ENCODE data around the gene ATP2C2. TPM values are rescaled to one million over a fixed set of nuclear protein-coding genes. Genes with fewer than 3 reads are reported as not detected.
A peak's percentile ranks its signal among the peaks of the same experiment; 100 is the strongest.

The ATP2C2 gene
- total and polyA plus RNA-seq, 2 donors (not counting 1 experiment from before 2014, with no cell fraction given), result not detected

DNA sequence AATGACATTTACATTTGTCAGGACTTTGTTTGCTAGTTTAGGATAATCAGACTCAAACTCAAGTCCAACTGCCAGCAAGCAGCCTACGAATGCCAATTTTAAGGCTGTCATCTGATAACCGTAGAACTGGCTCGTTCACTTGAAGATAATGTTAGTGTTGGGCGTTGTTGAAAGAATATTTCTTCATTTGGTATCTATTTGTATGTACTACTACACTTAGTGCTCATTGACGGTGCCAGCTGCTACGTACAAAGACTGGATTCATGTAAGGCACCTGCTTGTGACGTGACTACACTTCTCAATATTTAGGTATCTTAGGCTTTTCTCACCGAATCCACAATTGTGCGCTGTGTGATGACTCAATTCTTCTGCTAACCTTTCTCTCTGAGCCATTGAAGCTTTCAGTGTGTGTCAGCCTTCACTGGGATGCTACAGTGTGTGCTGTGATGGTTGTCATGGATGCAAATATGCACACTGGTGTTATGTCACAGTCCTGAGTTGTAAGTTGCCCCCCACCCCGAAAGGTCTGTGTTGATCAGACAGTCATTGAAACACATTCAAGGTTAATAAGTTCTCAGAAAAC is 5.7 kb downstream of the ATP2C2 start:
- Histone ChIP-seq H2AFZ (ENCODE audit: low read length) (no peak overlapping the region), H3K4me1 (ENCODE audit: control insufficient read depth, extremely low read depth, insufficient read depth, low read length) (no peaks in the 10 kb centered on the region), H3K4me3 (replicated peaks in 1 of 4; ENCODE audit: control extremely low read depth in 1 of 4, insufficient read depth in 1 of 4, low read depth in 3 of 4, low read length in 4 of 4) (no peak overlapping the region), H3K27ac (ENCODE audit: insufficient read depth, low read length) (no peak overlapping the region), H3K9me3 (ENCODE audit: control insufficient read depth, insufficient read depth, low read depth, low read length) (no peaks in the 10 kb centered on the region), H4K20me1 (ENCODE audit: control insufficient read depth, extremely low read depth, insufficient read depth, low read length) (no peaks in the 10 kb centered on the region), H3K79me2 (ENCODE audit: control insufficient read depth, insufficient read depth, low read length) (no peaks in the 10 kb centered on the region), H3K9ac (ENCODE audit: insufficient read depth, low read length) (no peak overlapping the region), H3K27me3 (ENCODE audit: control insufficient read depth, insufficient read depth, low read length) (peaks cover 17% of the 10 kb centered on the region), H3K4me2 (ENCODE audit: extremely low read depth, insufficient read depth, low read length) (no peak overlapping the region), H3K36me3 (ENCODE audit: control insufficient read depth, insufficient read depth, low read length) (no peaks in the 10 kb centered on the region)
- TF ChIP-seq, protein P1, sequence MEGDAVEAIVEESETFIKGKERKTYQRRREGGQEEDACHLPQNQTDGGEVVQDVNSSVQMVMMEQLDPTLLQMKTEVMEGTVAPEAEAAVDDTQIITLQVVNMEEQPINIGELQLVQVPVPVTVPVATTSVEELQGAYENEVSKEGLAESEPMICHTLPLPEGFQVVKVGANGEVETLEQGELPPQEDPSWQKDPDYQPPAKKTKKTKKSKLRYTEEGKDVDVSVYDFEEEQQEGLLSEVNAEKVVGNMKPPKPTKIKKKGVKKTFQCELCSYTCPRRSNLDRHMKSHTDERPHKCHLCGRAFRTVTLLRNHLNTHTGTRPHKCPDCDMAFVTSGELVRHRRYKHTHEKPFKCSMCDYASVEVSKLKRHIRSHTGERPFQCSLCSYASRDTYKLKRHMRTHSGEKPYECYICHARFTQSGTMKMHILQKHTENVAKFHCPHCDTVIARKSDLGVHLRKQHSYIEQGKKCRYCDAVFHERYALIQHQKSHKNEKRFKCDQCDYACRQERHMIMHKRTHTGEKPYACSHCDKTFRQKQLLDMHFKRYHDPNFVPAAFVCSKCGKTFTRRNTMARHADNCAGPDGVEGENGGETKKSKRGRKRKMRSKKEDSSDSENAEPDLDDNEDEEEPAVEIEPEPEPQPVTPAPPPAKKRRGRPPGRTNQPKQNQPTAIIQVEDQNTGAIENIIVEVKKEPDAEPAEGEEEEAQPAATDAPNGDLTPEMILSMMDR (conservative IDR thresholded peaks at IDR 0.05 in 1 of 2, IDR thresholded peaks at IDR 0.05 in 1 of 2; ENCODE audit: low read depth in 1 of 2, low read length in 2 of 2), result no peak
- TF ChIP-seq EZH2 (IDR thresholded peaks at IDR 0.05; ENCODE audit: low read length, missing control alignments), result no peak
- peak in 1 of 2 donors; percentile 29 for DNase-seq (ENCODE audit: low read depth in 2 of 2)

DNA sequence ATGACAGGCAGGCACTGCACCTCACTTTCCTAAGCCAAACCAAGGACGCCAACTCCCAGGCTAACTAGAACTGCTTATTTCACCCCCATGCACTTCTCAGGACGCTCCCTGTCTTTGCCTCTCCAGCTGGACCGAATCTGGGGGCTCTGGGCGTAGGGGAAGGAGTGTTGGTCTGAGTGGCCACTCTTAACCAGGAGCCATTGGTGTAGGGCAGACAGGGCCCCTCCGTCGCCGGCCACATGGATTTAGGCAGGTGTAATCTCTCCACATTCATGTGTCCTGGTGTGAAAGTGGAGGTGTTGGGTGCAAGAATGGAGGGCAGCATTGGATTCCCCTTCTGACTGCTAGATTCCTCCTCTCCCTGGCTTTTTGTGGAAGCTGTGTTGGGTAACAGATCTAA is 9.8 kb downstream of the ATP2C2 start:
- Histone ChIP-seq H3K27me3 (ENCODE audit: control insufficient read depth, insufficient read depth, low read length) (peaks cover 12% of the 10 kb centered on the region), H3K36me3 (ENCODE audit: control insufficient read depth, insufficient read depth, low read length) (no peaks in the 10 kb centered on the region), H3K9ac (ENCODE audit: insufficient read depth, low read length) (no peak overlapping the region), H3K4me2 (ENCODE audit: extremely low read depth, insufficient read depth, low read length) (no peak overlapping the region), H3K9me3 (ENCODE audit: control insufficient read depth, insufficient read depth, low read depth, low read length) (no peaks in the 10 kb centered on the region), H2AFZ (ENCODE audit: low read length) (no peak overlapping the region), H3K79me2 (ENCODE audit: control insufficient read depth, insufficient read depth, low read length) (no peaks in the 10 kb centered on the region), H4K20me1 (ENCODE audit: control insufficient read depth, extremely low read depth, insufficient read depth, low read length) (no peaks in the 10 kb centered on the region), H3K4me3 (replicated peaks in 1 of 4; ENCODE audit: control extremely low read depth in 1 of 4, insufficient read depth in 1 of 4, low read depth in 3 of 4, low read length in 4 of 4) (no peak overlapping the region), H3K4me1 (ENCODE audit: control insufficient read depth, extremely low read depth, insufficient read depth, low read length) (no peaks in the 10 kb centered on the region), H3K27ac (ENCODE audit: insufficient read depth, low read length) (no peak overlapping the region)
- no peak for DNase-seq (ENCODE audit: low read depth in 2 of 2)
- TF ChIP-seq, protein P1 (conservative IDR thresholded peaks at IDR 0.05 in 1 of 2, IDR thresholded peaks at IDR 0.05 in 1 of 2; ENCODE audit: low read depth in 1 of 2, low read length in 2 of 2), result no peak
- no peak for TF ChIP-seq EZH2 (IDR thresholded peaks at IDR 0.05; ENCODE audit: low read length, missing control alignments)

DNA sequence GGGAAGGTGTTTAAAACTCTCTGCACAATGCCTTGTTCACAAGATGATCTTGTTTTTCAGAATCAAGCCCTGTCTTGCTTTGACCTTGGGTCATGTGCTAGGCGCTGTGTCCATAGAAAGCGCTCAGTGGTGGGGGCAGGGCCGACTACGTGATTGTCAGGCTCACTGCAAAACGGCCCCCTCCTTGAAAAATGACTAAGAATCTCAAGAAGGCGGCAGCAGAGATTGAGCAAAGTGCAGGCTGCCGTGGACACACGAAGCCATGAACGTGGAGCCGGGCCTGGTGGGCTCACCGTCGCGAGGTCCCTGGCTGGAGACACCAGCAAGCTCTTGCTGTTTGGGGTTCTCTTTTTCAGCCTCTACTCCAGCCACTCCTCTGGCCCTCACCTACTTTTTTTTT is 10.2 kb downstream of the ATP2C2 start:
- H3K79me2 ChIP-seq (ENCODE audit: control insufficient read depth, insufficient read depth, low read length), result no peaks in the 10 kb centered on the region
- peaks cover 12% of the 10 kb centered on the region for H3K27me3 ChIP-seq (ENCODE audit: control insufficient read depth, insufficient read depth, low read length)
- no peaks in the 10 kb centered on the region for H3K4me1 ChIP-seq (ENCODE audit: control insufficient read depth, extremely low read depth, insufficient read depth, low read length)
- TF ChIP-seq EZH2 (IDR thresholded peaks at IDR 0.05; ENCODE audit: low read length, missing control alignments), result no peak
- TF ChIP-seq, protein P1 (conservative IDR thresholded peaks at IDR 0.05 in 1 of 2, IDR thresholded peaks at IDR 0.05 in 1 of 2; ENCODE audit: low read depth in 1 of 2, low read length in 2 of 2), result no peak
- no peak overlapping the region for H3K9ac ChIP-seq (ENCODE audit: insufficient read depth, low read length)
- no peak for DNase-seq (ENCODE audit: low read depth in 2 of 2)
- no peak overlapping the region for H3K4me2 ChIP-seq (ENCODE audit: extremely low read depth, insufficient read depth, low read length)
- no peak overlapping the region for H2AFZ ChIP-seq (ENCODE audit: low read length)
- H4K20me1 ChIP-seq (ENCODE audit: control insufficient read depth, extremely low read depth, insufficient read depth, low read length), result no peaks in the 10 kb centered on the region
- H3K9me3 ChIP-seq (ENCODE audit: control insufficient read depth, insufficient read depth, low read depth, low read length), result no peaks in the 10 kb centered on the region
- no peak overlapping the region for H3K4me3 ChIP-seq (replicated peaks in 1 of 4; ENCODE audit: control extremely low read depth in 1 of 4, insufficient read depth in 1 of 4, low read depth in 3 of 4, low read length in 4 of 4)
- H3K27ac ChIP-seq (ENCODE audit: insufficient read depth, low read length), result no peak overlapping the region
- H3K36me3 ChIP-seq (ENCODE audit: control insufficient read depth, insufficient read depth, low read length), result no peaks in the 10 kb centered on the region

Data from fibroblast of lung (primary cell).